ENCODE data around the gene RBPJ.

Gene RBPJ

GRCh38 chr4:26302031-26302899 lies 18.5 kb upstream of the RBPJ start:
- Histone ChIP-seq H2AFZ (ENCODE audit: low read depth, low read length) (no peak overlapping the region), H3K23ac (ENCODE audit: low read length in 2 of 2) (no peak overlapping the region), H3K9ac (ENCODE audit: low read length) (no peak overlapping the region), H2BK12ac (ENCODE audit: low read length in 2 of 2) (no peak overlapping the region), H2BK120ac (ENCODE audit: low read depth, low read length) (no peak overlapping the region), H3K18ac (ENCODE audit: low read depth in 1 of 2, low read length in 2 of 2) (no peak overlapping the region), H4K91ac (ENCODE audit: low read length) (no peak overlapping the region), H3K9me3 (ENCODE audit: control insufficient read depth, low read length) (no peaks in the 10 kb centered on the region), H2AK5ac (ENCODE audit: low read length, severe bottlenecking) (no peak overlapping the region), H3K36me3 (ENCODE audit: control insufficient read depth in 1 of 2, insufficient read depth in 2 of 2, low read depth in 1 of 2, low read length in 2 of 2) (no peaks in the 10 kb centered on the region), H2BK15ac (ENCODE audit: low read depth, poor library complexity, severe bottlenecking) (no peak overlapping the region), H3K27ac (ENCODE audit: low read length, poor library complexity, severe bottlenecking) (no peak overlapping the region), H3K4ac (ENCODE audit: low read depth in 1 of 2, low read length in 2 of 2) (no peak overlapping the region), H3K14ac (ENCODE audit: low read length in 2 of 2) (no peak overlapping the region), H2BK5ac (ENCODE audit: low read depth, low read length, poor library complexity, severe bottlenecking) (no peak overlapping the region), H3K4me2 (ENCODE audit: low read length, poor library complexity, severe bottlenecking) (no peak overlapping the region), H4K8ac (ENCODE audit: low read length) (no peak overlapping the region), H3K4me1 (ENCODE audit: control insufficient read depth, insufficient read depth, low read depth, low read length) (no peaks in the 10 kb centered on the region), H3K4me3 (ENCODE audit: insufficient read depth in 1 of 2, low read depth in 1 of 2, low read length in 2 of 2) (no peak overlapping the region), H3K79me1 (replicated peaks; ENCODE audit: low read length, poor library complexity, severe bottlenecking) (no peaks in the 10 kb centered on the region), H3K27me3 (ENCODE audit: control insufficient read depth in 1 of 2, insufficient read depth in 1 of 2, low read length in 2 of 2) (no peaks in the 10 kb centered on the region)
- WGBS, result 94% methylated on average over 5 of the region's 5 CpGs
- no peak for DNase-seq

- no peak overlapping the region for H4K91ac ChIP-seq (ENCODE audit: low read length)
- H2BK120ac ChIP-seq (ENCODE audit: low read depth, low read length), result no peak overlapping the region
- no peak overlapping the region for H2BK5ac ChIP-seq (ENCODE audit: low read depth, low read length, poor library complexity, severe bottlenecking)
- no peak overlapping the region for H3K4me3 ChIP-seq (ENCODE audit: insufficient read depth in 1 of 2, low read depth in 1 of 2, low read length in 2 of 2)
- no peaks in the 10 kb centered on the region for H3K27me3 ChIP-seq (ENCODE audit: control insufficient read depth in 1 of 2, insufficient read depth in 1 of 2, low read length in 2 of 2)
- H3K23ac ChIP-seq (ENCODE audit: low read length in 2 of 2), result no peak overlapping the region
- no peak for DNase-seq
- H3K4ac ChIP-seq (ENCODE audit: low read depth in 1 of 2, low read length in 2 of 2), result no peak overlapping the region
- H3K4me2 ChIP-seq (ENCODE audit: low read length, poor library complexity, severe bottlenecking), result no peak overlapping the region
- no peak overlapping the region for H3K9ac ChIP-seq (ENCODE audit: low read length)
- no CpG with 5 or more reads among the region's 4 CpGs for WGBS
- no peak overlapping the region for H2AK5ac ChIP-seq (ENCODE audit: low read length, severe bottlenecking)
- H2AFZ ChIP-seq (ENCODE audit: low read depth, low read length), result no peak overlapping the region
- no peaks in the 10 kb centered on the region for H3K9me3 ChIP-seq (ENCODE audit: control insufficient read depth, low read length)
- H3K27ac ChIP-seq (ENCODE audit: low read length, poor library complexity, severe bottlenecking), result no peak overlapping the region
- H3K4me1 ChIP-seq (ENCODE audit: control insufficient read depth, insufficient read depth, low read depth, low read length), result no peaks in the 10 kb centered on the region
- no peak overlapping the region for H2BK12ac ChIP-seq (ENCODE audit: low read length in 2 of 2)
- no peak overlapping the region for H4K8ac ChIP-seq (ENCODE audit: low read length)
- no peaks in the 10 kb centered on the region for H3K36me3 ChIP-seq (ENCODE audit: control insufficient read depth in 1 of 2, insufficient read depth in 2 of 2, low read depth in 1 of 2, low read length in 2 of 2)
- H3K14ac ChIP-seq (ENCODE audit: low read length in 2 of 2), result no peak overlapping the region
- no peak overlapping the region for H3K18ac ChIP-seq (ENCODE audit: low read depth in 1 of 2, low read length in 2 of 2)
- no peak overlapping the region for H2BK15ac ChIP-seq (ENCODE audit: low read depth, poor library complexity, severe bottlenecking)
- no peaks in the 10 kb centered on the region for H3K79me1 ChIP-seq (replicated peaks; ENCODE audit: low read length, poor library complexity, severe bottlenecking)
Measured at GRCh38 chr4:26303008-26303407, 17.8 kb upstream of the RBPJ start.

- Histone ChIP-seq H3K27me3 (ENCODE audit: control insufficient read depth in 1 of 2, insufficient read depth in 1 of 2, low read length in 2 of 2) (no peaks in the 10 kb centered on the region), H2BK12ac (ENCODE audit: low read length in 2 of 2) (no peak overlapping the region), H4K91ac (ENCODE audit: low read length) (no peak overlapping the region), H3K4me3 (ENCODE audit: insufficient read depth in 1 of 2, low read depth in 1 of 2, low read length in 2 of 2) (no peak overlapping the region), H3K36me3 (ENCODE audit: control insufficient read depth in 1 of 2, insufficient read depth in 2 of 2, low read depth in 1 of 2, low read length in 2 of 2) (no peaks in the 10 kb centered on the region), H3K23ac (ENCODE audit: low read length in 2 of 2) (no peak overlapping the region), H3K4me2 (ENCODE audit: low read length, poor library complexity, severe bottlenecking) (no peak overlapping the region), H2AK5ac (ENCODE audit: low read length, severe bottlenecking) (no peak overlapping the region), H2BK120ac (ENCODE audit: low read depth, low read length) (no peak overlapping the region), H3K79me1 (replicated peaks; ENCODE audit: low read length, poor library complexity, severe bottlenecking) (no peaks in the 10 kb centered on the region), H3K18ac (ENCODE audit: low read depth in 1 of 2, low read length in 2 of 2) (no peak overlapping the region), H3K14ac (ENCODE audit: low read length in 2 of 2) (no peak overlapping the region), H3K4me1 (ENCODE audit: control insufficient read depth, insufficient read depth, low read depth, low read length) (no peaks in the 10 kb centered on the region), H2BK15ac (ENCODE audit: low read depth, poor library complexity, severe bottlenecking) (no peak overlapping the region), H3K9ac (ENCODE audit: low read length) (peak overlapping the region; percentile 64), H2BK5ac (ENCODE audit: low read depth, low read length, poor library complexity, severe bottlenecking) (peak overlapping the region; percentile 51), H2AFZ (ENCODE audit: low read depth, low read length) (no peak overlapping the region), H3K27ac (ENCODE audit: low read length, poor library complexity, severe bottlenecking) (no peak overlapping the region), H3K4ac (ENCODE audit: low read depth in 1 of 2, low read length in 2 of 2) (no peak overlapping the region), H3K9me3 (ENCODE audit: control insufficient read depth, low read length) (no peaks in the 10 kb centered on the region), H4K8ac (ENCODE audit: low read length) (no peak overlapping the region)
- DNase-seq, result no peak
- 86% methylated on average over 1 of the region's 6 CpGs for WGBS
Measured at GRCh38 chr4:26307037-26307800, 13.6 kb upstream of the RBPJ start.

- no peak overlapping the region for H3K18ac ChIP-seq (ENCODE audit: low read depth in 1 of 2, low read length in 2 of 2)
- H2BK120ac ChIP-seq (ENCODE audit: low read depth, low read length), result no peak overlapping the region
- H3K14ac ChIP-seq (ENCODE audit: low read length in 2 of 2), result no peak overlapping the region
- no peak overlapping the region for H2BK15ac ChIP-seq (ENCODE audit: low read depth, poor library complexity, severe bottlenecking)
- no peak overlapping the region for H2BK5ac ChIP-seq (ENCODE audit: low read depth, low read length, poor library complexity, severe bottlenecking)
- no peak overlapping the region for H3K4ac ChIP-seq (ENCODE audit: low read depth in 1 of 2, low read length in 2 of 2)
- H3K4me2 ChIP-seq (ENCODE audit: low read length, poor library complexity, severe bottlenecking), result no peak overlapping the region
- no peak overlapping the region for H2BK12ac ChIP-seq (ENCODE audit: low read length in 2 of 2)
- H3K23ac ChIP-seq (ENCODE audit: low read length in 2 of 2), result no peak overlapping the region
- H3K4me1 ChIP-seq (ENCODE audit: control insufficient read depth, insufficient read depth, low read depth, low read length), result no peaks in the 10 kb centered on the region
- no peak overlapping the region for H3K9ac ChIP-seq (ENCODE audit: low read length)
- no peak overlapping the region for H3K4me3 ChIP-seq (ENCODE audit: insufficient read depth in 1 of 2, low read depth in 1 of 2, low read length in 2 of 2)
- H3K27ac ChIP-seq (ENCODE audit: low read length, poor library complexity, severe bottlenecking), result no peak overlapping the region
- H4K91ac ChIP-seq (ENCODE audit: low read length), result no peak overlapping the region
- no peak overlapping the region for H2AK5ac ChIP-seq (ENCODE audit: low read length, severe bottlenecking)
- H4K8ac ChIP-seq (ENCODE audit: low read length), result no peak overlapping the region
- H3K36me3 ChIP-seq (ENCODE audit: control insufficient read depth in 1 of 2, insufficient read depth in 2 of 2, low read depth in 1 of 2, low read length in 2 of 2), result no peaks in the 10 kb centered on the region
- no peaks in the 10 kb centered on the region for H3K79me1 ChIP-seq (replicated peaks; ENCODE audit: low read length, poor library complexity, severe bottlenecking)
- H3K9me3 ChIP-seq (ENCODE audit: control insufficient read depth, low read length), result no peaks in the 10 kb centered on the region
- no peak overlapping the region for H2AFZ ChIP-seq (ENCODE audit: low read depth, low read length)
- no peaks in the 10 kb centered on the region for H3K27me3 ChIP-seq (ENCODE audit: control insufficient read depth in 1 of 2, insufficient read depth in 1 of 2, low read length in 2 of 2)
- DNase-seq, result no peak
Measured at GRCh38 chr4:26308568-26308967, 12.2 kb upstream of the RBPJ start.
